ENCODE measurements around the gene KRIT1. TPM values are rescaled to one million over a fixed set of nuclear protein-coding genes. Genes with fewer than 3 reads are reported as not detected.

The KRIT1 gene
- total RNA-seq, 1 experiment from 2014 or later, result 34.9 TPM

DNA sequence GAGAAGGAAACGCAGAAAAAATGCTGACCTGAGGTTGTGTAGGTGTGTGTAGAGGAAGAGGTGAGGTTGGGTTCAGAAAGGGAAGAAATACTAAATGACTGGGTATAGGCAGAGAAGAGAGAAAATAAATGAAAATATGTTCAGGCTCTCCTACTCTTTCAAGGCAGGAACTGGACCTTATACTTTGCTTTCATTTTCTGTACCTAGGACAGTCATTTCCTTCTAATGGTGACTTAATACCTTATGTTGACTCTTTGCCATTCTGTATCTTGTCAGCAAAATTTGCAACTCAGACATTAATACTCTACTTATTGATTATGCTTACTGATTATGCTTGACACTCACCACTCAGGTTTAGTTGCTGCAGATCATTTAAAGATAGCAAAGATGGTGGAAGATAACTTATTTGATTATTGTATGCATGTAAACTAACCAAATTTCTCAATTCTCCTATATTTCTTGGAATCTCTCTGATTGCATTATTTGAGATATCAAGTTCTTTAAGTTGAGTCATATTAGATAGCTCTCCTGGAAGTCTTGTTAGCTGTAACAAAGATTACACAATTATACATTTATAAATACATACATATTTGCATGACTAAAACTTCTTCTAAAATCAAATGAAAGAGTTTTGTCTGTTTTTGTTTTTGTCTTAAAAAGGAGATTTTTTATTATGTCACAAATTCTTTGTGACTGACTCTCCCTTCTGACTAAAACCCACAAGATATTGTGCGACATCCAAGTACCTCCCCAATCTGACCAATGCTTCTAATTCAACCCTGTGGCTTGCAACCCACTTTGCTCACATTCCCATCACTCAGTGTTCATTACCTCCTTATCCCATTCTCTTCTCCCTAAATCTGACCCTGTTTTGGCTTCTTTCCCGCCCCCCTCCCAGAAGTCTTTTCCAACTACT is 86.8 kb downstream of the KRIT1 start:
- Histone ChIP-seq H3K79me2 (ENCODE audit: insufficient read depth, low read length) (no peaks in the 10 kb centered on the region), H4K5ac (ENCODE audit: insufficient read length, low read depth, low read length) (no peak overlapping the region), H3K56ac (ENCODE audit: insufficient read length, low read depth, low read length) (no peak overlapping the region), H2BK15ac (ENCODE audit: low read depth, low read length) (no peak overlapping the region), H3T11ph (ENCODE audit: low read length) (no peak overlapping the region), H4K91ac (ENCODE audit: insufficient read length, low read depth, low read length) (no peak overlapping the region), H3K23me2 (ENCODE audit: insufficient read length, low read depth, low read length, poor library complexity, severe bottlenecking) (no peaks in the 10 kb centered on the region), H3K9me3 (ENCODE audit: control insufficient read depth, low read depth, low read length) (no peaks in the 10 kb centered on the region), H3K23ac (ENCODE audit: insufficient read length, low read depth, low read length) (no peak overlapping the region), H3K9ac (ENCODE audit: extremely low read depth, insufficient read length, low read length) (no peak overlapping the region), H3K4ac (ENCODE audit: low read depth, low read length) (no peak overlapping the region), H3K4me1 (ENCODE audit: insufficient read depth, low read length) (no peaks in the 10 kb centered on the region), H3K4me2 (ENCODE audit: insufficient read depth, insufficient read length, low read length) (no peak overlapping the region), H3K14ac (ENCODE audit: insufficient read depth, low read length) (no peak overlapping the region), H2BK20ac (ENCODE audit: low read depth, low read length, poor library complexity, severe bottlenecking) (no peak overlapping the region), H3K18ac (ENCODE audit: insufficient read length, low read depth, low read length) (no peak overlapping the region), H2BK120ac (ENCODE audit: low read depth, low read length, poor library complexity, severe bottlenecking) (no peak overlapping the region), H3K79me1 (ENCODE audit: insufficient read depth, low read depth, low read length, poor library complexity, severe bottlenecking) (no peaks in the 10 kb centered on the region), H4K8ac (replicated peaks; ENCODE audit: insufficient read length, low read depth, low read length) (no peak overlapping the region), H2AFZ (ENCODE audit: low read length) (no peak overlapping the region), H2AK5ac (ENCODE audit: insufficient read length, low read length) (no peak overlapping the region), H3K27me3 (ENCODE audit: insufficient read depth, low read length) (no peaks in the 10 kb centered on the region), H3K27ac (ENCODE audit: insufficient read length, low read depth, low read length) (no peak overlapping the region), H2BK12ac (ENCODE audit: insufficient read length, low read depth, low read length) (no peak overlapping the region), H4K20me1 (ENCODE audit: control insufficient read depth, insufficient read depth, insufficient read length) (no peaks in the 10 kb centered on the region), H2BK5ac (ENCODE audit: insufficient read length, low read length) (no peak overlapping the region)
- WGBS (ENCODE audit: extremely low coverage, insufficient read length, low lambda C conversion rate), result no CpG with 5 or more reads among the region's 3 CpGs
- DNase-seq, result no peak
- H3K4me1 Mint-ChIP-seq, result peaks cover 0 to 4% of the 10 kb centered on the region in 2 experiments; a peak in 1 of 4 replicates
- no peaks in the 10 kb centered on the region for H3K9me3 Mint-ChIP-seq
- no peak overlapping the region for H3K4me3 Mint-ChIP-seq
- H3K27ac Mint-ChIP-seq, result no peak overlapping the region
- TF ChIP-seq, protein P1, sequence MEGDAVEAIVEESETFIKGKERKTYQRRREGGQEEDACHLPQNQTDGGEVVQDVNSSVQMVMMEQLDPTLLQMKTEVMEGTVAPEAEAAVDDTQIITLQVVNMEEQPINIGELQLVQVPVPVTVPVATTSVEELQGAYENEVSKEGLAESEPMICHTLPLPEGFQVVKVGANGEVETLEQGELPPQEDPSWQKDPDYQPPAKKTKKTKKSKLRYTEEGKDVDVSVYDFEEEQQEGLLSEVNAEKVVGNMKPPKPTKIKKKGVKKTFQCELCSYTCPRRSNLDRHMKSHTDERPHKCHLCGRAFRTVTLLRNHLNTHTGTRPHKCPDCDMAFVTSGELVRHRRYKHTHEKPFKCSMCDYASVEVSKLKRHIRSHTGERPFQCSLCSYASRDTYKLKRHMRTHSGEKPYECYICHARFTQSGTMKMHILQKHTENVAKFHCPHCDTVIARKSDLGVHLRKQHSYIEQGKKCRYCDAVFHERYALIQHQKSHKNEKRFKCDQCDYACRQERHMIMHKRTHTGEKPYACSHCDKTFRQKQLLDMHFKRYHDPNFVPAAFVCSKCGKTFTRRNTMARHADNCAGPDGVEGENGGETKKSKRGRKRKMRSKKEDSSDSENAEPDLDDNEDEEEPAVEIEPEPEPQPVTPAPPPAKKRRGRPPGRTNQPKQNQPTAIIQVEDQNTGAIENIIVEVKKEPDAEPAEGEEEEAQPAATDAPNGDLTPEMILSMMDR (conservative IDR thresholded peaks at IDR 0.05), result no peak
- no peaks in the 10 kb centered on the region for H3K27me3 Mint-ChIP-seq (ENCODE audit: low read depth)
- H3K36me3 Mint-ChIP-seq (ENCODE audit: insufficient read depth in 1 of 3, low read depth in 3 of 3), result no peaks in the 10 kb centered on the region

All from H9 (cell line).